AG10803 (cell line): Measurements from ENCODE around the gene CORO2A.

Source experiments
- DNase-seq: peaks from one replicate; pipeline ENCODE4 v3.0.0; 2010; ENCODE audit warnings: low read depth
- H3K4me3 ChIP-seq: 2 replicates; pipeline ENCODE4 v1.5.1; 2011; ENCODE audit warnings: mild to moderate bottlenecking, low read length, control low read depth
- CTCF ChIP-seq: conservative IDR thresholded peaks from 2 replicates; pipeline ENCODE4 v1.5.1; 2011; ENCODE audit warnings: mild to moderate bottlenecking, low read length, control low read depth, inconsistent platforms

The CORO2A gene

GRCh38 chr9:98227883-98228282 is 35.4 kb upstream of the CORO2A start:
- TF ChIP-seq CTCF = no peak
- DNase-seq = no peak
- no peak overlapping the region for H3K4me3 ChIP-seq

- TF ChIP-seq CTCF = no peak
- no peak for DNase-seq
- no peak overlapping the region for H3K4me3 ChIP-seq
Observed at GRCh38 chr9:98226957-98227356, 34.5 kb upstream of the CORO2A start.

- TF ChIP-seq CTCF = no peak
- DNase-seq = peak; percentile 43
Observed at GRCh38 chr9:98226516-98226915, 34.1 kb upstream of the CORO2A start.

GRCh38 chr9:98225015-98225442 is 32.6 kb upstream of the CORO2A start:
- DNase-seq = no peak
- H3K4me3 ChIP-seq = no peak overlapping the region
- no peak for TF ChIP-seq CTCF

More at GRCh38 chr9:98226516-98226915, 34.1 kb upstream of the CORO2A start:
- no peak overlapping the region for H3K4me3 ChIP-seq

GRCh38 chr9:98222885-98223691 is 30.7 kb upstream of the CORO2A start:
- TF ChIP-seq CTCF = no peak
- DNase-seq = peak; percentile 100
- no peak overlapping the region for H3K4me3 ChIP-seq

GRCh38 chr9:98220911-98221310 is 28.5 kb upstream of the CORO2A start:
- DNase-seq = no peak
- no peak for TF ChIP-seq CTCF
- no peak overlapping the region for H3K4me3 ChIP-seq

- no peak for DNase-seq
- TF ChIP-seq CTCF = no peak
- no peak overlapping the region for H3K4me3 ChIP-seq
Observed at GRCh38 chr9:98219794-98220370, 27.4 kb upstream of the CORO2A start.
